HG03342 (cell line): ENCODE measurements around the gene DUOX1.

ENCODE experiments used
- ATAC-seq: cut with Tn5 transposase; IDR thresholded peaks from one replicate; pipeline ENCODE4 v1.9.1; 2021; ENCODE audit warnings: mild to moderate bottlenecking, moderate library complexity; ENCODE audit not compliant: unreplicated experiment

Gene DUOX1

GRCh38 chr15:45165536-45165935, 35.7 kb downstream of the DUOX1 start:
- no peak for ATAC-seq

DNA sequence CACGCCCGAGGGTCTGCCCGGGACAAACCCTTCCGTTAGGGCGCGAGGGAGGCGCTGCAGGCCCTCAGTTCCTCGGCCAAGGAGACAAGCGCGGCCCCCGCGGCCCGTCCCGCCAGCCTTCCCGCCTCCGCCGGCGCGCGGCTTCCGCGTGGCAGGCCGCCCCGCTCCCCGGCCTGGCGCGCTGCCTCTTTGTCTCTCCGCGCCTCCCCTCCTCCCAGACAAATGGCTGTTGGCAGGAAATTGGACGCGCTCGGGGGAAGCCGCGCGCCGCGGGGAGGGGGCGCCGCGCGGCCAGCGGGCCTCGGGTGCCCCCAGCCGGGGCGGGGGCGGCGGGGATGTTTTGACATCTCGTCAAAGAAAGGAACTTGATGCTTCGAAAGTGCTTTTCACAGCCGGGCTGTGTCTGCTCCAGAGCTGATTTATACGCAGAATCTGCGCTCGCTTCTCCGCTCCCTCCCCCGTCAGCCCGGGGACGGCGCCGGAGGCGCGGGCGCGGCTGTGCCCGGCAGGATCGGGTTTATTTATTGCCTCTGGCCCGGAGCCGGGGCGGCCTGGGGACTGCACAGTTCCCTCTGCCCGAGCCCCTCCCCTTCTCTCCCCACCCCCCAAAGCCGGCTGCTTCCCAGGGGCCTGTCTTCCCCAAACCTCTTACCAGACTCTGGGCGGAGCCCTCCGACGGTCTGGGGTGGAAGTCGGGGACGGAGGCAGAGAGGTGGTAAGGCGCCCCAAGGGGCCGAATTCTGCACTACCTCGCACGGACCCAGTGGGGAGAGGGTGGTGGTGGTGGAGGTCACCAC, 37.2 kb downstream of the DUOX1 start:
- peak; percentile 94 for ATAC-seq

- no peak for ATAC-seq
Observed at GRCh38 chr15:45167631-45168205, 37.9 kb downstream of the DUOX1 start.

- ATAC-seq = no peak
Observed at GRCh38 chr15:45168286-45168685, 38.5 kb downstream of the DUOX1 start.

GRCh38 chr15:45168751-45169551, 39.2 kb downstream of the DUOX1 start:
- no peak for ATAC-seq

GRCh38 chr15:45169608-45170480, 40.0 kb downstream of the DUOX1 start:
- no peak for ATAC-seq

DNA sequence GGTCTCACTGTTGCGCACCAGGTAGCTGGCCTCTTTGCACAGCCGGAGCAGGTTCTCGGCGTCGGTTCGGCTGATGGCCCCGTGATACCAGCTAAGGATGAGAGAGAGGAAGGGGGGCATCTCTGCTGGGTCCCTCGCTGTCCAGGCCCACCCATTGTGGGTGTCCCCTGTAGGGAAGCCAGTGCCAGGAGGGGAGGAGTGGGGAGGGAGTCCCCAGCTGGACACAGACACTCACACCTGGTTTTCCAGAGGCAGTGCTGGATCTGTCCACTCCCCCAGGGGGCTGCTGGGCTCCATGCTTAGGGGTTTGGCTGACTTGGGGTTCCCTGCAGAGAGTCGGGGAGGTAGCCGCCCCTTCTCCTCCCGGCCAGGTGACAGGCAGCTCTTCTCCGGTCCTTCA, 42.1 kb downstream of the DUOX1 start:
- no peak for ATAC-seq

- ATAC-seq = no peak
Observed at GRCh38 chr15:45174069-45174468, 44.3 kb downstream of the DUOX1 start.

DNA sequence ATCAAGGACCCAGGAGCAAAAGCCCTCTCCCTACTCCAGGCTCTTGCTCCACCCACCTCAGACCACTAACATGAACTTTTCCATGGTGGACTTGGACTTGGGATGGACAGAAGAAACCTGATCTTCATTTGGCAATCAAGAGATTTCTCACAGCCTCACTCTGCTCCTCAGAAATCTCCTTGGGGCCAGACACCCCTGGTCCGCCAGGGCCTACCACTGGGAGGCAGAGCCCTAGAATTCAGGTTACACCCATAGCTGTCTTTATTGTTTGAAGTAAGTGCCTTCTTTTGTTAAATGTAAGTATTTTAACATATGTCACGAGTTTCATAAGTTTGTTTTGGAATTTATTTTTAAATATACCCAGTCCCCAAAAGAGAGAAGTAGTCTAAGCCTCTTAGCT, 44.8 kb downstream of the DUOX1 start:
- no peak for ATAC-seq

- ATAC-seq = no peak
Observed at GRCh38 chr15:45177285-45177684, 47.5 kb downstream of the DUOX1 start.

DNA sequence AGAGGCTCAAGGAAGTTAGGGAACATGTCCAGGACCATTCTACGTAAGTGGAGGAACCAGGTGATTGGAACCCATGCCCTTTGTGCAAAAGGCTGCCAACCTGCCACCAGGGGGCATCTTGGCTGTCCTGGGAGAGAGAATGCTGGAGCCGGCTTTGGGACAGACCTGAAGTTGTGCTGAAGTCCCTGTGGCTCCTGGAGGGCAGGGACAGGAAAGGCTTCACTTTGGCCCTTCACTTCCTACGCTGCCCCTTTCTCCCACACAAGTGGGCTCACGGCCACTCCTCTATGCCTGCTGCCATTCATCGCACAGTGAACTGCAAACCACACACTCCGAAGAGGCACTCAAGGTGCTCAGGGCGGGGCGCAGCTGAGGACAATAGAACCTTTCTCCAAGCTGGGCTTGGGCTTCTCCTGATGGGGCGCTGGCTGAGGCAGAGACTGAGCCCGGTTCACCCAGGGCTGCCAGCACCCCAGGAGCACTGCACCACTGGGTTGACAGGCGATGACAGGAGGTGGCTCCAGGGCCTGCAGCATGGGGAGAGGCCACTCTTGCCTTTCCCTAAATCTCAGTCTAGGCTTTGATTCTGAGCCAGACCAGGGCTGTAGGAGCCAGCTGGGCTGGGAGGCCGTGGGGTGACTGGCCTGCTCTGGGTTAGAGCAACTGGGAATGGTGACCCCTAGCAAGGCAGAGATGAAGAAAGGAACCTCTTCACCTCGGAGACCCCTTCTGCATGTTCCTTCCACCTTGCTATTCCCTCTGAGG, 49.6 kb downstream of the DUOX1 start:
- no peak for ATAC-seq

DNA sequence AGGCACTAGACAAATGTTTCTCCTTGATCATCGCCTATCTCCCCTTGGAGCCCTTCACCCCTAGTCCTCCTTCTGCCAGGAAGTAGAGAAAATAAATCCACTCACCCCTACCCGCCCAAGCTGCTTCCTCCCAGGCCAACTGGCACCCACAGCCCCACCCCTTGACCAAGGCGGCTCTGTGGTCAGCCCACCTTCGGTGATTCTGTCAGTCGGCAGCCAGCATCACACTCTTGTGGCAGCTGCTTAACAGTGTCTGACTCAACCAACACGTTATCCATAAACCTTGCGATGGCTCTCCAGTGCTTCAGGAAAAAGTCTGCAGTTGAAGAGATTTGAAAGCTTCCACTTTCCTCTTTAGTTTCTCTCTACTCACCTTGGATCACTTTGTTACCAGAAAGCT, 50.4 kb downstream of the DUOX1 start:
- no peak for ATAC-seq

GRCh38 chr15:45180648-45181436, 51.0 kb downstream of the DUOX1 start:
- ATAC-seq = no peak

DNA sequence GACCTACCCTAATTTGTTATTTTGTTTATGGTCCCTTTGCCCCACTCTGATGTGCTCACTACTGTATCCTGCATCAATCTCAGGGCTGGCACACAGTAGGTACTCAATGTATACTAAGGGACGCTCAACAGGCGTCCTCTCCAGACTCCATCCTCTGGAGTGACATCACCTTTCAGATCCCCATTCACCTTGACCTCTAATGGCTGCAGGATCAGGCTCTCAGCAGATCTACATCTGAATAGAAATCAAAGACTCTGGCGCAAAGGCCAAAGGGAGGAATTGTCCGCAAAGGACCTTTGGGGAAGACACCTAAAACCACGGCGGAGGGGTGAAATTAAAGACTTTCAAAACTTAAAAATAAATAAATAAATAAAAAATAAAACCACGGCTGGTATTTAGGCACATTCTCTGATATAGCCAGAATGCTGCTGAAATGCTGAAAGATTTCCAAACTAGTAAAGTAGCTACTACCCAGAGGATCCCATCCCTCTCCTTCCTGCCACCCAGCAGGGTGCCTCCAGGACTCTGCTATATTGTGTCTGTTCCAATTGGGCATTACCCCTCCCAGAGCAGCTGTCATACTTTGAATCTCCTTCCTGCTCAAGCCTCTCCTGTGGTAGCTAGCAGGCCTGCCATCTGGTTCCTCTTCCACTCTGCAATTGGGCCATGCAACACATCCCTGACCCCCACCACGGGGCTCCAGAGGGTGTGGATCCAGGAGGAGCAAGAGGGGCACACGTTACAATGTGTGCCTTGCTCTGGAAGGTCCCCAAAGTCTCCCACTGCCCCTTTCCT, 51.9 kb downstream of the DUOX1 start:
- ATAC-seq = no peak

DNA sequence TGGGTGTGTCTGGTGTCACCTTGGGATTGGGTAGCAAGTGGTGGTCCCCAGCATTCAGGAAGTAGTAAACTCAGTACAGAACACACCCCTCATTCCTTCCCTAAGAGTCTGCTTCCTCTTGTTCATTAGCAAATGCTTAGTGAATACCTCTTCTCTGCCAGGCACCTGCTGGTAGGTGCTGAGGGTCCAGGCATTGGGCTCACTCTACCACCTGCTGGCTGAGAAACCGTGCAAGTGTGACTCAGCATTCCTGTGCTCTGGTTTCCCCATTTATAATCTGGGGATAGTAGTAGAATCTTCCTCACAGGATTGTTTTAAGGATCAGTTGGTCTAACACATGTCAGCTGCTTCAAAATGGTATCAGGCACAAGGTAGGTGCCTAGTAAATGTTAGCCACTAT, 53.2 kb downstream of the DUOX1 start:
- no peak for ATAC-seq

- no peak for ATAC-seq
Observed at GRCh38 chr15:45183511-45183910, 53.7 kb downstream of the DUOX1 start.

- no peak for ATAC-seq
Observed at GRCh38 chr15:45184562-45185041, 54.8 kb downstream of the DUOX1 start.

- ATAC-seq = no peak
Observed at GRCh38 chr15:45185069-45185779, 55.4 kb downstream of the DUOX1 start.
